22Rv1 (cell line): Measurements from ENCODE around the gene CXCL12.

Experiments
- CTCF ChIP-seq: fragments of 450-650 bp; IDR thresholded peaks from 2 replicates; pipeline ENCODE4 v1.5.1; 2017; ENCODE audit warnings: mild to moderate bottlenecking
- ZFX ChIP-seq: fragments of 450-650 bp; IDR thresholded peaks from 2 replicates; pipeline ENCODE4 v1.6.1; 2017; ENCODE audit warnings: antibody characterized with exemption, borderline replicate concordance

- TF ChIP-seq CTCF (no peak), ZFX (no peak)
These were observed 50.8 kb downstream of the CXCL12 start for GRCh38 chr10:44334091-44334490.
